COLO668 (cell line): Measurements from ENCODE around the gene MTHFR.

Source experiments
- DNase-seq: peaks from one replicate; lab custom pipeline; 2025; ENCODE audit not compliant: unreplicated experiment; lab: John Stamatoyannopoulos, UW

Gene MTHFR

DNA sequence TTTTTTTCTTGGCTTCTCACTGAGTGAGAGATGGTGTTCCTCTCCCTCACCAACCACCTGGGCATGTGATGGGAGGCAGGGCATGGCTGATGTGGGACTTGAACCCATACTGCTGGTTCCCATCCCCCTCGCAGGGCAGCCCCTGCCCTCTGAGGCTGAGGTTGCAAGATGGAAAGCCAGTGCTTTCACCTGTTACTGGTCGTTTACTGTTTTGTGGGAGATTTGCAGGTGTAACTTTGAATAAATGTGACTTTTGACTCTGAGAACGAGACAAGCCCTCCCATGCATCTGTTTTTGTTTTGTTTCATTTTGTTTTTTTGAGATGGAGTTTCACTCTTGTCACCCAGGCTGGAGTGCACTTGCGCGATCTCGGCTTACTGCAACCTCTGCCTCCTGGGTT, 22.2 kb downstream of the MTHFR start:
- no peak for DNase-seq

DNA sequence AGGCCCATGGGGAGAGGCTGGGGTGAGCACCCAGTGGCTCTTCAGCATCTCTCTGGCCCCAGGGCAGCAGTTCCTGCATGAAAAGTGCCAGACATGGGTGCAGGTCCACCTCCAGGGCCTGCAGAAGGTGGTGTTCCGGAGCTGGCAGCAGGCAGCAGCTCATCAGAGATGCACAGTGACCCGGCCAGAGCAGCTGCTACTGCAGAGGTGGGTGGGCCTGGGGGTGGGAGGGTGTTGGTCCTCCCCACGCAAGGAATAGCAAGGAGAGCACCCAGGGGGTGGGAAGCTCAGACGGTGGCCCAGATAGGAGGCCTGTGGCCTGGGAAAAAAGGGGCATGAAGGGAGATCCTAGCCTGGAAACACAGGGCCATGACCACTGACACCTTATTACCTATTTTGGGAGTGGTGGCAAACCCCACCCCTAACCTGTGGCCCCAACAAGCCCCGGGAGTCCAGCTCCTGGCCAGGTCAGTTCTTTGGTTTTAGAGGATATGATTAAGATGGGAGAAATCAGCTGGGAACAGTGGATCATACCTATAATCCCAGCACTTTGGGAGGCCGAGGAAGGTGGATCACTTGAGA, 23.5 kb downstream of the MTHFR start:
- DNase-seq = no peak

DNA sequence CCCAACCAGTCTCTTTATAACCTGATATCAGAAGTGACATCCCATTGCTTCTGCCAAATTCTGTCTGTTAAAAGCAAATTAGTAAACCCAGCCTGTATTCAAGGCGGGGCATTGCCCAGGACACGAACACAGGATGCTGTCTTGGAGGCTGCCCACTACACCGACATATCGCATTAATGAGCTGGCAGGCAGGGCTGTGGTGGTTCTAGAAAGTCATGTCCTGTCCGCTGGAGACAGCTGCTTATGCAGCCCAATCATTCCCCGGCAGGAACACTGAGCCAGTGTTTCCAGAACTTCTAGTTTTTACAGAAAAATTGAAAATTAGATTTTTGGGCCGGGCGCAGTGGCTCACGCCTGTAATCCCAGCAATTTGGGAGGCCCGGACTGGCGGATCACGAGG, 24.5 kb downstream of the MTHFR start:
- DNase-seq = no peak

DNA sequence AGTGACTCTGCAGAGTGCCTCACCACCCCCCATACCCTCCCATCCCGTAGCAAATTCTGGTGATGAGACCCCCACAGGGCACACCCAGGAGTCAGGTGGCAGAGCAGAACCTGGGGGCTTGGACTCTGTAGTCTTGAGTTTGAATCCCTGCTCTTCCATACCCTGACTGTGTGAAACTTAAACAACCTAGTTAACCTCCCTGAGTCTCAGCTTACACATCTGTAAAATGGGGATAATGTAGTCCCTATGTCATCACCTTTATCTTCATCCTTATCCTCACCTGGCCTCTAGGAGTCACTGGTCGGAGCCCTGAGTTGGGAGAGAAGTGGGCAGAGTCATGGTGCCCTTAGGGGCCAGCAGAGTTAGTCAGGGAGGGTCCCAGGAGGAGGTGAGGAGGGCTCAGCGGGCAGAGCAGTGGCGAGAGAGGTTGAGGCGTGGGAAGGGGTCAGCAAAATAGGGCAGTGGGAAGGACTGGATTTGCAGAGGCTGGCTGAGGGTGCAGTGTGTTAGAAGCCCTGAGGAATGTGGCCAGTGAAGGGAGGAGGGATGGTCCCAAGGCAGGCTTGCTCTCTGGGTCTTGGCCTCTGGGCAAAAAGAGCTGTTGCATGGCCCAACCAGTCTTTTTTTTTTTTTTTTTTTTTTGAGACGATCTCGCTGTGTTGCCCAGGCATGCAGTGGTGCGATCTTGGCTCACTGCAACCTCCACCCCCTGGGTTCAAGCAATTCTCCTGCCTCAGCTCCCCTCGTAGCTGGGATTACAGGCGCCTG, 25.2 kb downstream of the MTHFR start:
- DNase-seq = no peak

GRCh38 chr1:11779715-11780379, 25.9 kb downstream of the MTHFR start:
- no peak for DNase-seq

DNA sequence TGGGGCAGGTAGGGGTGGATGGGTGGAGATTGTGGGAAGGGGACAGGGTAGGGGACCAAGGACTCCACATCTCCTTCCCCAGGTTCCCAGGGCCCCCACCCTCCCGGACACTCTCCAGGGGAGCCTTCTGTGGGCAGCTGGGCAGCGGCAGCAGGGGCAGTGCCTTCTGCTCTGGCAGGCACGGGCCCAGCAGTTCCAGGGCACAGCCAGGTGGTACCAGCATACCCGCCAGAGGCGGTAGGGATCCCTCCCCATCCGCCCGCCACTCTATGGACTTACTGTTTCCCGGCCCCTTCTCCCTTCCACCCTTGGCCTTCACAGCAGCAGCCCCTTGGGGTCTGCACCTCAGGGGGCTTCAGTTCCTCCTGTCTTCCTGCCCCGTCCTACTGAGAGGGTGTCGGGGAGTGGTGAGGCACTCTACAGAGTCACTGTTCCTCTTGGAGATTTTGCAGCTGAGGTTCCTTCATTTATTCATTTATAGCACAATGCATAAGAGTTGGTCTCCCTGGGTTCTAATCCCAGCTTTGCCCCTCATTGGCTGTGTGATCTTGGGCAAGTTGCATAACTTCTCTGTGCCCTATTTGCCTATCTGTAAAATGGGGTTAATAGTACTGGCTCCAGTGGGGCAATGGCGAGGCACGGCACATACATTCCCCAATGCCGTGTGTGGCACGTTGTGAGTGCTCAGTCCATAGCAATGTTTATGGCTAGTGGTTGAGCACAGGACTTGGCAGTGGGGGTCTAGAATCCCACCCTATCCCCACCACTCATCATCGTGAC, 26.7 kb downstream of the MTHFR start:
- no peak for DNase-seq

GRCh38 chr1:11778336-11778735, 27.4 kb downstream of the MTHFR start:
- no peak for DNase-seq

GRCh38 chr1:11777658-11778322, 28.0 kb downstream of the MTHFR start:
- DNase-seq = no peak

GRCh38 chr1:11774753-11775152, 31.0 kb downstream of the MTHFR start:
- no peak for DNase-seq

GRCh38 chr1:11772458-11772857, 33.3 kb downstream of the MTHFR start:
- no peak for DNase-seq

DNA sequence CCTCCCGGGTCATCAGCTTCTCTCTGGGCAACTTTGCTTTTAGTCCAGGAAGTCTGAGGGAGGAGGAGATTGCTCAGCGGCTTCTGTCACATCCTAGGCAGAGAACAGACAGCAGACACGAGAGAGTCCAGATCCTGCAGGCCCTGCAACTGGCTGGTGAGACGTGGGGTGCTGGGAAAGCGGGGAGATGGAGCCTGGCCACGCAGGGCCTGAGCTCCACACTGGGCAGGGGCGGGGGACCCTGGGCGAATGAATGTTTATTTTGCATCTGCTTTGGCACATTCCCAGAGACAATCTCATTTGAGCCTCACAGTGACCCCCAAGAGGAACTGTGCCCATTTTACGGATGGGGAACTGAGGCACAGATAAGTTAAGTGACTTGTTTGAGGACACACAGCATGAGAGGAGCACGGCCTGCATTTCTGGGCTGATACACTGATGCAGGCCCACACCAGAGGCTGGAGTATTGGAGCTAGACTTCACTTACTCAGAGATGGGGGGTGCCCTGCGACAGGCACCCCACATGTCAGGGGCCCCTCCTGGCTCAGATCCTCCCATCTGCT, 34.2 kb downstream of the MTHFR start:
- no peak for DNase-seq

DNA sequence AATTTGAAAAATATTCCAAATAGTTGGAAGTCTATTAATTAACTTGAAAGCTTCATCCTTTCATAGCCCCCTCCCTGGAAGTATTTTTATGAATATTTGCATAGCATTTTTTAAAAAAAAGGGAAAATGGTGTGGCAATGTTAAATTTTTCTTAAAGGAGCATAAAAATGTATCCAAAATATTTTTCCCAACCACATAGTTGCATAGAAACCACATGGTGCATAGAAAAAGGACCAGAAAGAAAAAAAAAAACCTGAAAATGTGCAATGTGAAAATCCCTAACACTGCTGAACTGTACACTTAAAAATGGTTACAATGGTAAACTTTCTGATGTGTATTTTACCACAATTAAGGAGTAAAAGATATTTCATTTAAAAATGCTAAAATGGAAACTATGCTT, 35.8 kb downstream of the MTHFR start:
- DNase-seq = no peak

- no peak for DNase-seq
Measured at GRCh38 chr1:11769274-11769673, 36.5 kb downstream of the MTHFR start.

- DNase-seq = no peak
Measured at GRCh38 chr1:11768821-11769220, 36.9 kb downstream of the MTHFR start.

- no peak for DNase-seq
Measured at GRCh38 chr1:11767922-11768704, 37.7 kb downstream of the MTHFR start.

DNA sequence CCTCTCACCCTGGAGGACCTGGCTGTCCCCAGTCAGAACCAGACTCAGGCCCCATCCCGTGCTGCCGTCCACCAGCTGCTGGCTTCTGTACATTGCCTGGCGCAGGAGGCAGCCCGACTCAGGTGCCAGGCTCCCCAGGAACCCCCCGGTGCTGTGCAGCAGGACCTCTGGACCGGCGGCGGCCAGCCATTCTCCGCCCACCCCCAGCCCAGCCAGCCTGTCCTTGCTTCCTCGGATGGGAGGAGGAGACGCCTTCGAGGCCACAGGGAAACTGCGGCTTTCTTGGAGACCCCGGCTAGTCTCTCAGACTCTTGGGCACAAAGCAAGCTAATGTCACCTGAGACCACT, 39.4 kb downstream of the MTHFR start:
- DNase-seq = no peak

GRCh38 chr1:11765661-11766428, 39.9 kb downstream of the MTHFR start:
- no peak for DNase-seq

DNA sequence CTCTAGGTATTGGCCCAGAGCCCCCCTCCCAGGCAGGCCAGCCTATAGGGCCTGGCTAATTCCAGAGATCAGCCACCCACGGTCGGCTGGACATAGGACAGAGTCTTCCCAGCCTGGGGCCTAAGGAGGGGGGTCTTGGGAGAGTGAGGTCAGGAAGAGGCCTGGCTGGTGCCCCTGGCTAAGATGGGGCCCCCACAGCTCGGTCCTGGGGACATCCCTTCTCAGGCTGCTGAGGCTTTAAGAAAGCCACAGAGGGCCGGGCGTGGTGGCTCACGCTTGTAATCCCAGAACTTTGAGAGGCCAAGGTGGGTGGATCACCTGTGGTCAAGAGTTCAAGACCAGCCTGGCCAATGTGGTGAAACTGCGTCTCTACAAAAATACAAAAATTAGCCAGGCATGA, 41.2 kb downstream of the MTHFR start:
- DNase-seq = no peak

GRCh38 chr1:11764115-11764514, 41.6 kb downstream of the MTHFR start:
- DNase-seq = no peak
